NCI-H146 (cell line): ENCODE data around the gene SETBP1.
A peak's percentile ranks its signal among the peaks of the same experiment; 100 is the strongest.

Experiments used
- DNase-seq: peaks from one replicate; lab custom pipeline; 2025; lab: John Stamatoyannopoulos, UW

SETBP1 gene

DNA sequence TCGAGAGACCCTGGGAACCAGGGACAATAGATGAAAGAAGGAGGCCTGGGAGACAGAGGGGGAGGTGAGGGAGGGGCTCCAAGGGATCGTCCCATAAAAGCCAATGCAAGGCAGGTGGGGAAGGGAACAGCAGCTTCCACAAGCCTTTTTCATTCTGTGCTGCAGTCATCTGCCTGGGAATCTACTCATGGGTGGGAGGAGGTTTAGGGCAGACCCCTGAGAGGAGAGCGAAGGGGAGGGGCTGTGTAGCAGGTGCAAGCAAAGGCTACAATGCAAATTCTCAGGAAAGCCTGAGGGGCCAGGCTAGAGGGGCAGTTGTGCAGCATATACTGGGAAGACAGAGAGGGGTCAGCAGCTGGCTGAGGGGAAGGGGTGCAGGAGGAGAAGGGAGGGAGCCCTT lies 135.4 kb downstream of the SETBP1 start:
- DNase-seq, result no peak

DNA sequence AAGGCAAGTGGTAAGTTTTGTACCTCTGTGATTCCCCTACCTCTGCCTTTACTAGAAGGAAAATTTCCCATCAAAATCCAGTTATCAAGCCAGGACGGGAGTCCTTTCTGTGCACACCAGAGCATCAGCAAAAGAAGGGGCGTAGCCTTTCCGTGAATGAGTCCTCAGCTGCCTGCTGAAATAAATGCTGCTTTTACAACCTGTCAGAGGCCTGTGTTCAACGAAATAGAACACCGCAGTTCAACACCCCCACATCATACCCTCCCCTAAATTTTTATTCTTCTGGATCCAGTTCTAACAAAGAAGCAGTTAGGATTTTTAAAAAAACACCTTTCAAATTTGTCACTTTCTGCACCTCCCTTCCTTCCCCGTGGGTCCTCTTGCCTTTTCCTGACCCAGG lies 135.8 kb downstream of the SETBP1 start:
- DNase-seq, result no peak

DNA sequence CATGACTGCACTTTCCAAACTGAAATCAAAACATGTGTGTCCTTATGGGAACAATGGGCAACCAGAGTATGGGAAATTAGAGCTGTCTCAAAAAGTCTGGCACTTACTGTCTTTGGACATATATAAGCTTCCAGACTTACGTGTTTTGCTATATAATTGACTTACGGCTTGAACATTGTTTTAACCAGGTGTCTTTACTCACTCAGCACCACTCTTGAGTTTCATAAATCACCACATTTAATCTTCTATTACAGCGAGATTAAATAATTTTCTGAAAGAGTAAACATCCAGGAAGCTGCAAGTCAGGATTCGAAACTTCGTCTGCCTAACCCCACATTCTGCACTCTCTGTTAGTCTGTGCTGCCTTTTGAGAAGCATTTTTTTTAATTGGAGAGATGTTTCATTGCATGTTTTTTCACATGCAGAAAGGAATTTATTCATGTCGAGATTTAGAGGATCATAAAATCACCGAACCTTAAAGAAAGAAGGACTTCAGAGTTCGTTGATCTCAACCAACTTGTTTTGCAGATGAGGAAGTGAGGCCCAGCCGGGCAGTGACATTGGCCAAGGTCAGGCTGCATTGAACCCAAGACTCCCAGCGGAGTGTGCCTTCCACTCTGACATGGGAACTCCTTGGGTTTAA lies 137.3 kb downstream of the SETBP1 start:
- no peak for DNase-seq

DNA sequence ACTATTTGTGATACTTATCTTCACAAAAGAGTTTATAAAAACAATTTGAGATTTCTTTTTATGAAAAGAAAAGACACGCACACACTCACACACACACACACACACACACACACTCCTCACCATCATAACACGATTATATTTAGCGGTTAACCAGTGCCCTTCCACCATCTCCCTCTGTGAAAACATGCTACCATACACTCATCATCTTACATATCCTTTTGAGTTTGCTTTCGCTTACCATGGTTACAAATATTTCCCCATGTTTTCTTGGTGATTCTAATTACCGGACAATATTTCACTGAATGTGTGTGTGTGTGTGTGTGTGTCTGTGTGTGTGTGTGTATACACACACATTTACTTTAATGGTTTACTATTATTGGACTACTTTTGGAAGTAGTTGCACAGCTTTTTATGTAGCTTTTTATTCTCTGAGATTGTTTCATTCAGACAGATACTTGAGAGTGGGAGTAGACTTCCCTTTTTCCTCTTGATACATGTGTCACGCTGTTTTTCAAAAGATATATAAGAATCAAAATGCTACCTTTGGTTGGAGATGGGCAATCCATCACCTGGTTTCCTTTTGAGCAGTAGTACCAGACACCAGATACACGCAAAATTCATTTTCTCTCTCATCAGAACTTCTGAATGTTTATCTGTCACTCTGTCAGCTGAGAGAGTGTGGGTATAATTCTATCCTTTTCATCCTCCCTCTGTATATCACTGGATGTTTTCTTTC lies 138.1 kb downstream of the SETBP1 start:
- DNase-seq, result no peak

DNA sequence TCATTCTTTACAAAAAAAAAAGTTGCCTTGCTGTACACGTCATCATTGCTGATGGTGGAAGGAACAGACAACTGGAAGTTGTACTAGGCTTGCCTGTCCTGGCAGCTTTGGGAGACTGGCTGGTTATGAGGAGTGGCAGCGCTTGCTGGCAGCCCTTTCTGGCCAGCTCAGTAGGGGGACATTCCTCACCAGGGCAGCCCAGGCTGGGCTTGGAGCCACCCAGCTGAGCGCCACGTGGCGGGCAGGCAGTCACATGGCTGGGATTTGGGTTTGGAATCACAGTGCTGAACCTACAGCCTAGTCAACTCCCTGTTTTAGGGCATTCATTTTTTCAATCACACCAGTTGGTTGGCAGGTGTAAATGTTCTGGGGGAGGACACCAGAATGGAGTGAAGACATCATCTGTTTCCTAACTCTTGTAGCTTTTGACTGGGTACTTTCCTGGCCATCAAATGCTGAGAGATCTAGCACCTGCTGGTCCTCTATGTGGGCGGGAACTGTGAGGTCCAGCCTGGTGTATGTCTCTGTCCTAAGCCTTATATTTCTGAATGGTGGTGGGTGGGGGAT lies 139.3 kb downstream of the SETBP1 start:
- DNase-seq, result no peak

DNA sequence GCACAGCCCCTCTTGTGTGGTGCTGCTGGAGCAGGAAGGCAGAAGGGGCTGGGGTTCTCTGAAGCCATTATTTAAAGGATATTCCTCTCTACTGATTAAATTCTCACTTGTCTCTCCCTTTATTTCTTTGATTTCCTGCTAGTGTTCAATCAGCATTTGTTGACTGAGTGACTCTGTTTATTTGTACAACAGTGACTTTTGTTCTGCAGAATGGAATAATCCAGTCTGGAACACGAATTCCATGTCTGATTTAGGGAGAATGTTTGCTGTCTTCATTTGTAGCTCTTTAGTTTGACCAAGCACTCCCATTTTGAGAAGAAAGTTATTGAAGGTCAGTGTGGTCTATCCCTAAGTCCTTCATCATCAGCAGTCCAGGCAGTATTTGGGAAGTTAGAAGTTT lies 141.2 kb downstream of the SETBP1 start:
- no peak for DNase-seq

DNA sequence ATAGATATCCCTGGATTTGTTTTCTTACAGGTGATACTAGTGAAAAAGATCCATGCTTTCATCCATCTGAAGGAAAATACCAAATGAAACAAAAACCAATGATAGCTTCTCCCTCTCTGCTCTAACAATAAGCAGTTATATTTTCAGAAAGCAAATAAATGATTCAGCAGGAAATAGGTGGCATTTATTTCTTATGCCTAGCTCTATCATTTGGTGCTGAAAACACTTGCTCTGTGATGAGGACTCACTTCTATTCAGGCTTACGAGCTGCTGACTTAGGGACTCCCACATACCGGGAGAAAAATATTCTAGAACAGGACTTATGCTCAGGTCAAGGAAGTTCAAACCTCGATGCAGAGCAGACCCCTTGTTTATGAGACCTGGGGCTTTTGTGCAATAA lies 142.6 kb downstream of the SETBP1 start:
- no peak for DNase-seq

DNA sequence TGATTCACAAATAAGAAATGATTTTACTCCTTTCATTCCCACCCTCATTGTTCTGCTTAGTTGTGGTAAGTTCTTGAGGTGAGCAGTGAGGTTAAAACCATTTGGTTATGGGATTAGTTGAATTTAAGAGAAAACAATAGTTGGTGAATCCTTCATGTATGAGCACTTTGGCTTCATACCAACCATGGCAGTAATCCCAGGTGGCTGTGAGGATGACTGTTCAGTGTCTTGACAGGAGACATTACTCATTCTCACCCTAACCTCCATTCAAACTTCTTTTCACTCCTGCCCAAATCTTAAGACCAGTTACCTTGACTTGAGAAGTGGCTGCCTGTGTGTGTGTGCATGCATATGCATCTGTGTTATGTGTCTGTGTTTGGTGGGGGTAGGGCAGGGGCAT lies 143.1 kb downstream of the SETBP1 start:
- no peak for DNase-seq

DNA sequence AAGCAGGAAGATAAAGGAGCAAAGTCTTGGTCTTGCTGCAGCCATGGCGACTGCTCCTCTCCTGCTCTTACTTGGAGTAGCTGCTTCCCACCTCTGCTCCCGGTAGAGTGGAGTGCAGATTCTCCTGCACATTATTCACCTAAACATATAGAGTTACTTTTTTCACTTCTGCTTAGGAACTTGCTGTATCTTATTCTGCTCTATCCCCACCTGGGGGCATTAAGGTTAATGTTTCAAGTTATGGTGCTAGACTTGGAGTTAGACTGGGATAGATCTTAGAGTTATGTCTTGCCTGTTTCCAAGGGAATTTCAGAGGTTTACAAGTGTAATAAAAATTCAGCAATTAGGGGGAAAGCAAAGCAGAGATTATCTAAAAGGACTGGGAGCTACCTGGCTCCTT lies 144.2 kb downstream of the SETBP1 start:
- no peak for DNase-seq

DNA sequence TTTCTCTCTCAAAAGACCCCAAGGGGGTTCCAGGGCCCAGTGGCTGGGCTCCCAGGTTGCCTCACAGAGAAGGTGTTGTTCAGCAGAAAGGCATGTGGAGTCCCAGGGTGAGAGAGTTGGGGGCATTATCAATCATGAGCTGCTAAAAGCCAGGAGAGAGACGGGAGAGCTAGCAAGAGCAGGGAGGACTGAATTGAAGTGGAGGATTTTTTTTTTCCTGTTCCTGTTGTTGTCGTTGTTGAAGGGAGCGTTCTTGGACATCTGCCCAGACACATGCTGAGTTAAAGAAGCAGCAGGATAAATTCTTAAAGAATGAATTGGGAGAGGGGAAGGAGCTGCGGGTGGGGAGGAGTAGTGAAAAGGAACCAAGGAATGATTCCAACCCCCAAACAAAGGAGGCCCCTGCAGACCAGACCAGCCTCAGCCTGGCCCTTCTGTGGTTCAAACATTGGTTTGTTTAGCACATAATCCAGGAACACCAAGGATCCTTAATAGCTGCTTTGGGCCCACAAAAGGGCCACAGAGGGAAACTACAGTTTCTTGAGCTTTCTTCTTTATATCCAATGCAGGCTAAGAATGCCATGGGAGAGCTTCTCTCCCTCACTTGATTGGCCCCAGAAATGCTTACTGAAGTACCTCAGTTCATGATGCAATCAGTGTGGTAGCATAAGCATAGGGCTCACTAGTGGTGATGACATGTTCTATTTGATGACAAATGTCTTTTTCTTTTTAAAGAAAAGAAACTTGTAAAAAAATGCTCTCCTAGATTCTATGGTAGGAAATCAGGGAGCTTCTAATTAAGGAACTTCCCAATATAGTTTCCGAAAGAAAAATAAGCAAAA lies 146.0 kb downstream of the SETBP1 start:
- peak; percentile 55 for DNase-seq

DNA sequence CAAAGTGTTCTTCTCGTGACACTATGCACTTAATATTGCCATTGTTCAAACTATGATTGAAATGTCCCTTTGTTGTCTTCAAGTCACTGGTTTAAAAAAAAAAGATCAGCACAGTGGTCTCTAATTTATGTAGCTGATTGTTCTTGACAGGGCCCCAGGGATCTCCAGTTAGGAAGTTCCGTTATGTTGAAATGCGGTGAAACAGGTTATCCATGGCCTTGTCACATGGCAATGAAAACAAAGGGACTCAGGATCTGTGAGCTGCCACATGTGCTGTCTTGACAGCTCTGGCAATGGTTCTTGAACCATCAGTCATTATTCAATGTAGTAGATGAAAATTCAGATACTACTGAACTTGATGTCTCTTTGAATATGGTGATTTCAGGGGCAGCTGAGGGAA lies 147.4 kb downstream of the SETBP1 start:
- no peak for DNase-seq

DNA sequence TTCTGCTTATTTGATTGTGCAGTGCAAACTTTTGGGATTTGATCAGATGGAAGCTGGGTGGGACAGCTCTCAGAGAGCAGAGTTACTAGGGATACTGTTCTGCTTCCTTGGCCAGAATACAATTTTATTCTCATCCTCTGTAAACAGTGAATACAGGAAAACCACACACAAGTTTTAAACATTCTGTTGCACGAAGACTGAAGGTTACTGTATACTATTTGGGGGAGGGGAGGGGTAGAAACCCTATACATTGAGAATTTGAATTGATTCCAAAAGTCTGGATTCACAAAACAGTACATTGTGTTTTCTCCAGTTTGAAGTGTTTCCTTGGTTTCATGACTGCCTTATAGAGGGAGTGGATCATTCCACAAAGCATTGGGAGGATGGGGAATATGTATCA lies 149.9 kb downstream of the SETBP1 start:
- no peak for DNase-seq

DNA sequence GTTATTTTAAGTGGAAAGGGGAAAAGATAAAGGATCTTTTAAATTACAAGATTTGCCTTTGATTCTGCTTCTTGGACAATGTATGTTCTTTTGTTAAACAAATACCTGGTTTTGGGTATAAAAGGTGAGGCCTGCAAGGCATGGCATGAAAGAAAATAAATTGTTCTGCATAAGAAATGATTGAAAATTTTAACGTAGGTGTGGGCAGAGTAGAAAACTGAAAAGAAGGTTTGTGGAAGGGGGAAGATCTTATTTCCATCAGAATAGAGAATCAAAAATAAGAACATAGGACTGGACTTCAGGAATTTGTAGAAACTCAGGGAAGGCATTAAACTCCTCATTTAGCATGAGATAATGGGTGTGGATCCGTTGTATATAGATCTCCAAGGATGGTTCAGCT lies 153.1 kb downstream of the SETBP1 start:
- no peak for DNase-seq

DNA sequence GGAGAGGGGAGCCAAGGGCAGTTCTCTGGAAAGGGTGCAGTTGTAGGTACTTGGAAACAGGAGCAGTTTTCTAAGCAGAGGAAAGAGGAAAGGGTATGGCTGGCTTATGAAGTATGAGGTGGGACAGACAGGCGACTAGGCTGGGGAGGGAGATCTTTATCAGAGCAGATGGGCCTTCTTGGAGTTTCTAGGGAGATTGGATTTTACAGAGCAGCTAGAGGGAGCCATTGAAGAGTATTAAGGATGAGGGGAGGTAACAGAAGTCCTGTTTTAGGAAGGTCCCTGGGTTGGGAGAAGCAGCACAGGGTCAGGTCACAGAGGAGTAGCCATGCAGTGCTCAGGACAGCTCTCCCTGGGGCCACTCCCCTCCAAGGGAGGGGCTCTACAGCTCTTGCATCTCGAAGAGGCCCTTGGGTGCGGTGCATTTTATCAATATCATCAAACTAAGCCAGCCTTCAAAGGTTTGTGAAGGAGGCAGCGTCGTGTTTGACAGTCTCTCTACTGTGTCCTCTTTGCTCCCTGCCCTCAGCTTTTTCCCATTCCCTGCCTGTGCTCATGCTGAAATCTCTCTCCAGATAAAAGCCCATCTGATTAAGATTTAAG lies 154.3 kb downstream of the SETBP1 start:
- DNase-seq, result no peak

DNA sequence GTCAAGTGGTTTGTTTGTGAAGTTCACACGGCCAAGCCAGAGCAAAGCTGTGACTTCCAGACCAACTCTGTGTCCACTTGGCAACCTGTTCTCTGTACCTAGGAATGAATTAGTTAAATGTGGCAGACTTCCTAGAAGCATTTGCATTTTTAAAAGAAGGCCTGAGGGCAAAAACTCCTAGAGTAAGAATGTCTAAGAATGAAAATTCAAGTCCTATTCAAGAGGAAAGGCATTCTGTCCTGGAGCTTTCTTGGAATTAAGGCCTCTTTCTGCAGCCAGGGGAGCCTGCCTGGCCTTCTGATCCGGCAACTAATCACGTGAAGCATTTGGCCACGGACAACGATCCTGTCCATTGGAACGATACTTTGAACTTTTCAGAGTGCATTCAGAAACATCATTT lies 155.0 kb downstream of the SETBP1 start:
- DNase-seq, result no peak

DNA sequence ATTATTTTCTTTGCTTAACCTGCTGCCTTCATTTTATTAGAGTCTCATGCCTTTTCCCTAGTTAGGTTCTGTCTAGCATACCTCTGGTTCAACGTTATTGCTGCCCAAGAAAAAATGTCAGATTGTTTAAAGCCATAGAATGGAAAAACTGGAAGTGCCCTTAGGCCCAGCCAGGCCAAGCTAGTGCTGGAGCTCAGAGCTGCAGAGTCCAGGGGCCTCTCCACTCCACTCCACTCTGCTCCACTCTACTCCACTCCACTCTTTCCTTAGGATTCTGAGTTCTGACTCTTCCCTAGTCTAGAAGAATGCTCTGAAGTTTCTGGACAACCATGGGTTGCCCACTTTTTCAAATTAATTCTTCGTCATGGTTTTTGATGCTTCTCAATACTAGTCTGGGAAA lies 155.6 kb downstream of the SETBP1 start:
- DNase-seq, result no peak

DNA sequence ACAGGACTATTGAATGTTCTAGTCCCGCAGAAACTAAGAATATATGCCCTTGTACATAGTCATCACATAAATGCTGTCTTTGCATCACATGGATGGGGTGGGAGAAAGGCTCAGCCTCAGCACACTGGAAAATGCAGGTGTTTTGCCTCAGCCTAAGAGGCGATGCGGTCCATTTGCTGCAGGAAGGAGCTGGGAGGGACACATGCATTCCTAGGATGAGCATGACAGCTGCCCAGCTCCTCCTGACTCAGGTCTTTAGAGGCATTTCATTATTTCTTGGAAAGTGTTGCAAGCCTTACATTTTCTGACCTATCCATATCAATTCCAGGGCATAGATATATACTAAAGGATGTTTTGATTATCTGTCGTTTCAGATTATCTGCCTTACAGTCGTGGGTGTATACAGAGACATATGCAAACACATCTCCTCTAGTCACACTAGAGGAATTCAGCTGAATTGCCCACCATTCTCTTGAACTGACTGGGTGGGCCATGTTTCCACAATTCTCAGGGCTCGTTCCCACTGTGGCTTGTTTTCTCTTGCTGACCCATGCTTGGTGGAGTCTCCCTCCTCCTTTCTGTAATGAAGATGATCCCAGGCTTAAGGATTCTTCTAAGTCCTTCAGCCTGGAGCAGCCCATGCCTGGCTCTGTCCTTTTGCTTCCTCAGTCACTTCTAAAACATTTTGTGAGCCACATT lies 156.9 kb downstream of the SETBP1 start:
- no peak for DNase-seq

DNA sequence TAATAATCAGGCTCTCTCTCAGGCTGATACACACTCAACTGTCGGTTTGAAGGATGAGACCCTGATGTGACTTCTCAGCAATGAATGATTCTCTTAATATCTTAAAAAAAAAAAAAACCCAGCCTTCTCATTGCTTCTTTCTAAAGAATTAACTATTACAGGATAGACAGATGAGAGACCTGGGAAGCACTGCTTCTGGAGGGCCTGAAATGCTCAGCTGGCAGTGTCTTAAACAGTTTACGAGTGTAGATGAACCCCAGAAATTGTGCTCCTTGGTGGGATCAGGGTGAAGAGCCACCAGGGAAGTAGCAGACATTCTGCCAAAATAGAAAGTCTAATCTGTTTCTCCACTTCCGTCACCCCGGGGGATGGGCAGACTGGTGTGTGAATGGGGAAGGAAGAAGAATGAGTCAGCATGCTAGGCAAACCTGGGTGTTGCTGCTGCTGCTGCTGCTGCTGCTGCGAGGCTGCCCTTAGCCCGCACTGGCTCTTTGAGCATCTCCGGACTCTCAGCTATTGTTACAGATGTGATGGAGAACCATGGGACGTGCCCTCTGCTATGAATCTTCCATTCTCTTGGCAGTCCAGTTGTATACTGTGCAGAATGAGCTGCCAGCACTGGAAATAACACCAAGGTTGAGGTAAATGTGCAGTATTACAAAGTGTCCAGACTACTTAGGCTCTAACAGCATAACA lies 158.4 kb downstream of the SETBP1 start:
- peak; percentile 20 for DNase-seq

DNA sequence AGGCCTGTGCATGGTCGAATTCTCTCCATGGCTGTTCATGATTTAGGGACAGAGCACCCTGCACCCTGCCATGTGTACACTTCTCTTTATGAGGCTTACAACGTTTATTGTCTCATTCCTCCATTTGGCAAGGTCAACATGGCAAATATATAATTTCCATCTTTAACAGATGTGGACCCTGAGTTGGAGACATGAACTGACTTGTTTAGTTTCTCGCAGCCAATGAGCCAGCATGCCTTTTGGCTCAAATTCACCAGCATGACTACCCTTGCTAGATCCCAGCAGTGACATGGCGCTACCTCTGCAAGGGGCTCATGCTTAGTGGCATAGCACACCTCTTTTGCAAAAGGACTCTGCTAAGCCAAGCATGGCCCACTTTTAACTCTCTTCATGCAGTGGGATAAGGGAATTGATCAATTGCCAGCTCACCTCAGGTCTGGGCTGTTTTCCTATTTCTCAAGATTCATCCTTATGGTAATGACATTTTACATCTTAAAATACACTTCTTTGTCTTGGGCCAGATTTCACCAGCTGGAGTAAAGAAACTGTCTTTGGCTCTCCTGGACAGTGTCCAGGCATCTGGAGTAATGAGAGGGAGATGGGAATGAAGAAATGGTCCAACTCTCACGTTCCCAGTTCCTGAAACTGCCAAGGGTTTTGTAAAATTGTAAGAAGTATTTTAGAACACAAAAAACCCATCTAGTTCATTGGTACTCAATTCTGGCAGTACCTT lies 159.5 kb downstream of the SETBP1 start:
- DNase-seq, result peak; percentile 28

DNA sequence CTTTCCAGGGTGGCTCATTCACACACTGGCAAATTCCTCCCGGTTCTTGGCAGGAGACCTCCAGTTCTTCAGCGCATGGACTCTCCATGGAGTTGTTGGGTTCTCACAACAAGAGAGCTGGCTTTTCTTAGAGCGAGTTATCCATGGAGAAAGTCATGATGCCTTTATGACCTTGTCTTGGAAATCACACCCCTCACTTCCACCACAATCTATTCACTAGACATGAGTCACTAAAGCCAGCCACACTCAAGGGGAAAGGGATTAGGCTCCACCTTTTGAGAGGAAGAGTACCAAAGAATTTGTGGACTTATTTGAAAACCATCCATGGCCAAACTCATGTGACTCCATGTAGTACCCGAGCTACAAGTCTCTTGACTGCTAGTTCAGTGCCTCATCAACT lies 160.5 kb downstream of the SETBP1 start:
- no peak for DNase-seq
